ENCODE data around the gene RIMS4. TPM values are rescaled to one million over a fixed set of nuclear protein-coding genes. Genes with fewer than 3 reads are reported as not detected.

Gene RIMS4
- total and polyA plus RNA-seq, 4 donors: not detected

GRCh38 chr20:44850272-44850671 lies 39.9 kb upstream of the RIMS4 start (continued):
- TF ChIP-seq, protein P1, sequence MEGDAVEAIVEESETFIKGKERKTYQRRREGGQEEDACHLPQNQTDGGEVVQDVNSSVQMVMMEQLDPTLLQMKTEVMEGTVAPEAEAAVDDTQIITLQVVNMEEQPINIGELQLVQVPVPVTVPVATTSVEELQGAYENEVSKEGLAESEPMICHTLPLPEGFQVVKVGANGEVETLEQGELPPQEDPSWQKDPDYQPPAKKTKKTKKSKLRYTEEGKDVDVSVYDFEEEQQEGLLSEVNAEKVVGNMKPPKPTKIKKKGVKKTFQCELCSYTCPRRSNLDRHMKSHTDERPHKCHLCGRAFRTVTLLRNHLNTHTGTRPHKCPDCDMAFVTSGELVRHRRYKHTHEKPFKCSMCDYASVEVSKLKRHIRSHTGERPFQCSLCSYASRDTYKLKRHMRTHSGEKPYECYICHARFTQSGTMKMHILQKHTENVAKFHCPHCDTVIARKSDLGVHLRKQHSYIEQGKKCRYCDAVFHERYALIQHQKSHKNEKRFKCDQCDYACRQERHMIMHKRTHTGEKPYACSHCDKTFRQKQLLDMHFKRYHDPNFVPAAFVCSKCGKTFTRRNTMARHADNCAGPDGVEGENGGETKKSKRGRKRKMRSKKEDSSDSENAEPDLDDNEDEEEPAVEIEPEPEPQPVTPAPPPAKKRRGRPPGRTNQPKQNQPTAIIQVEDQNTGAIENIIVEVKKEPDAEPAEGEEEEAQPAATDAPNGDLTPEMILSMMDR (IDR thresholded peaks at IDR 0.05; ENCODE audit: low read depth, low read length, missing input control): no peak

- DNase-seq (ENCODE audit: low spot score): no peak
- no peak overlapping the region for H3K9ac ChIP-seq (ENCODE audit: low read depth in 1 of 2, low read length in 2 of 2)
- no peak overlapping the region for H3K27ac ChIP-seq (ENCODE audit: low read depth in 1 of 2, low read length in 2 of 2)
- TF ChIP-seq TAF1 (conservative IDR thresholded peaks at IDR 0.05) (no peak), YY1 (IDR thresholded peaks at IDR 0.05) (no peak), JUND (IDR thresholded peaks at IDR 0.05) (no peak), SP1 (IDR thresholded peaks at IDR 0.05) (no peak), HNF4G (IDR thresholded peaks at IDR 0.05) (no peak), RXRA (IDR thresholded peaks at IDR 0.05) (no peak), RAD21 (IDR thresholded peaks at IDR 0.05) (no peak), EGR1 (IDR thresholded peaks at IDR 0.05; ENCODE audit: low read depth in 2 of 2) (no peak), HNF4A (conservative IDR thresholded peaks at IDR 0.05) (no peak), REST (IDR thresholded peaks at IDR 0.05) (no peak)
- TF ChIP-seq, protein P1 (IDR thresholded peaks at IDR 0.05; ENCODE audit: low read depth, low read length, missing input control): no peak
- TF ChIP-seq, protein P2, sequence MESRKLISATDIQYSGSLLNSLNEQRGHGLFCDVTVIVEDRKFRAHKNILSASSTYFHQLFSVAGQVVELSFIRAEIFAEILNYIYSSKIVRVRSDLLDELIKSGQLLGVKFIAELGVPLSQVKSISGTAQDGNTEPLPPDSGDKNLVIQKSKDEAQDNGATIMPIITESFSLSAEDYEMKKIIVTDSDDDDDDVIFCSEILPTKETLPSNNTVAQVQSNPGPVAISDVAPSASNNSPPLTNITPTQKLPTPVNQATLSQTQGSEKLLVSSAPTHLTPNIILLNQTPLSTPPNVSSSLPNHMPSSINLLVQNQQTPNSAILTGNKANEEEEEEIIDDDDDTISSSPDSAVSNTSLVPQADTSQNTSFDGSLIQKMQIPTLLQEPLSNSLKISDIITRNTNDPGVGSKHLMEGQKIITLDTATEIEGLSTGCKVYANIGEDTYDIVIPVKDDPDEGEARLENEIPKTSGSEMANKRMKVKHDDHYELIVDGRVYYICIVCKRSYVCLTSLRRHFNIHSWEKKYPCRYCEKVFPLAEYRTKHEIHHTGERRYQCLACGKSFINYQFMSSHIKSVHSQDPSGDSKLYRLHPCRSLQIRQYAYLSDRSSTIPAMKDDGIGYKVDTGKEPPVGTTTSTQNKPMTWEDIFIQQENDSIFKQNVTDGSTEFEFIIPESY (IDR thresholded peaks at IDR 0.05): no peak
- WGBS: 69% methylated on average over 1 of the region's 1 CpG
- peaks cover 0 to 7% (median under 1%) of the 10 kb centered on the region in 4 donors for H3K27me3 ChIP-seq (ENCODE audit: control insufficient read depth in 4 of 4, insufficient read depth in 4 of 4, low read length in 3 of 4)
- no peaks in the 10 kb centered on the region for H3K9me3 ChIP-seq (ENCODE audit: control insufficient read depth in 4 of 4, low read length in 3 of 4)
- H3K36me3 ChIP-seq (ENCODE audit: control insufficient read depth in 4 of 4, insufficient read depth in 3 of 4, low read depth in 1 of 4, low read length in 3 of 4): no peaks in the 10 kb centered on the region
- H3K4me1 ChIP-seq (ENCODE audit: control insufficient read depth in 4 of 4, insufficient read depth in 4 of 4, low read length in 3 of 4): no peaks in the 10 kb centered on the region
- H3K4me3 ChIP-seq (ENCODE audit: low read depth in 1 of 3, low read length in 3 of 3): no peak overlapping the region
These were observed 39.4 kb upstream of the RIMS4 start for GRCh38 chr20:44849703-44850102.

All from liver (tissue), 9 donors.